ENCODE measurements around the gene TRAPPC12. TPM values are rescaled to one million over a fixed set of nuclear protein-coding genes. Genes with fewer than 3 reads are reported as not detected.

The TRAPPC12 gene
- total RNA-seq, 2 experiments from 2014 or later, result 86.2 to 88.4 TPM

DNA sequence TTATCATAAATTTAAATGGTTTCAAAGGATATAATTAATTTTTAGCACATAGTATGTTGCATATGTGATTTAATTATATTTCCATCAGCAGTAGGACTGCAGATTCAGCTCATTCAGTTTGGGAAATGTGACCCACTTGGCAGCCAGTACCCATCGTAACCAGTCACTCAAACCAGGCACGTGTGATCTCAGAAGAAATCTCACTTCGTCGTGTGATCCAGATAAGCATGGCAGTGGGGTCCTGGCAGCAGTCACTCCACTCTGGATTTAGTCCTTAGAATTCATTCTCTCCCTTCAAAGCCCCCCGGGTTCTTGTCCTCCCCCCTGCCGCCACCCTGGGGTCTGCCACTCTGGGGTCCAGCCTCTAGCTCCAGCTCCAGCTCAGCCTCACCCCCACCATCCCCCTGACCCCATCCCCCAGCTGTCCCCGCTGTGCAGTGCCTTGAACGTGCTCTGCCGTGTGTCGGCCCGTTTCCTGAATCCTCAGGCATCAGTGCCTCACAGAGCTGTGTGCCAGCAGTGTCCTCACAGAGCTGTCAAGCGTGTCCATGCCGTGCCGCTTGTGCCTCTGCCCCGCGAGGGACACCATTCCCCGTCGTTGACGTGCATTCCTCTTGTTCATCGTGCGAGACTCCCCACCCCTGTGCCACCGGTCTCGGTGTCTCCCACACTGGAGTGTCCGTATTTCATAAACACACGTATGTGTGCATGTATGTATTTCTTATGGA is 34.8 kb downstream of the TRAPPC12 start:
- DNase-seq (no peak), ATAC-seq (no peak)
- Mint-ChIP-seq H3K27ac (no peak overlapping the region), H3K4me3 (no peak overlapping the region), H3K36me3 (ENCODE audit: low read depth) (peaks cover 7% of the 10 kb centered on the region), H3K27me3 (ENCODE audit: low read depth) (no peaks in the 10 kb centered on the region), H3K4me1 (ENCODE audit: low read depth) (no peaks in the 10 kb centered on the region), H3K9me3 (ENCODE audit: insufficient read depth) (no peaks in the 10 kb centered on the region)
- ChIA-PET CTCF (interaction anchor here (3.0 kb wide), 1 partner anchor 9 kb away, joined by 22 read pairs; no protein-coding TSS in a partner anchor), POLR2A (no interaction called here)

DNA sequence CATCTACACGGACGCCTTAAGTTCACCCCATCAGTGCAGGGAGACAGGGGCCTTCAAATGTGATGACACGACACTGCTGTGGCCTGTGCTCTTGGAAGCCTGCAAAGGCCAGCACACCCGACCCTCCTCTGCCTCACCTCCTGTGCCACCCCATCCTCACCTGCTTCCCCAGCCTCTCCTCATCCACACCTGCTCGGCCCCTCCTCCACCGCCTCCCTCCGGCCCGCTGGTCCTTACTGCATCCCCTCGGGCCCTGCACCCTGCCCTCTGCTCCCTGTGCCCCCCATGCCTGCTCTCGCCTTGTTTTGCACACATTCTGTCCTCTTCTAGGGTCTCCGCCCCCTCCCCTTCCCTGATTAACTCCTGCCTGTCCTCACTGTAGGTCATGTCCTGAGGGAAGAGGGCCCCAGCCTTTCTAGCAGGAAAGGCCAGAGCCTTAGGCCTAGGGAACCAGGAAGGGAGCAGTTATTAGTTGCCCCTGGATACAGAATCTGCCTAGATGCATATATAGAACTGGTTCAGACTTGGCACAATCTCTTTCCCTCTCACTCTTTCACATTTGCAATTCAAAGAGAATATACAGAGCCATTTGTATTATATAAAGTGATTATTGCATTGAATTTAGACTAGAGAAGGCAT is 39.4 kb downstream of the TRAPPC12 start:
- ATAC-seq (no peak), DNase-seq (no peak)
- ChIA-PET POLR2A (no interaction called here), CTCF (no interaction called here)
- no peak overlapping the region for H3K27ac Mint-ChIP-seq
- H3K36me3 Mint-ChIP-seq (ENCODE audit: low read depth), result peaks cover 16% of the 10 kb centered on the region
- H3K4me1 Mint-ChIP-seq (ENCODE audit: low read depth), result no peaks in the 10 kb centered on the region
- no peaks in the 10 kb centered on the region for H3K27me3 Mint-ChIP-seq (ENCODE audit: low read depth)
- H3K9me3 Mint-ChIP-seq (ENCODE audit: insufficient read depth), result no peaks in the 10 kb centered on the region
- no peak overlapping the region for H3K4me3 Mint-ChIP-seq

DNA sequence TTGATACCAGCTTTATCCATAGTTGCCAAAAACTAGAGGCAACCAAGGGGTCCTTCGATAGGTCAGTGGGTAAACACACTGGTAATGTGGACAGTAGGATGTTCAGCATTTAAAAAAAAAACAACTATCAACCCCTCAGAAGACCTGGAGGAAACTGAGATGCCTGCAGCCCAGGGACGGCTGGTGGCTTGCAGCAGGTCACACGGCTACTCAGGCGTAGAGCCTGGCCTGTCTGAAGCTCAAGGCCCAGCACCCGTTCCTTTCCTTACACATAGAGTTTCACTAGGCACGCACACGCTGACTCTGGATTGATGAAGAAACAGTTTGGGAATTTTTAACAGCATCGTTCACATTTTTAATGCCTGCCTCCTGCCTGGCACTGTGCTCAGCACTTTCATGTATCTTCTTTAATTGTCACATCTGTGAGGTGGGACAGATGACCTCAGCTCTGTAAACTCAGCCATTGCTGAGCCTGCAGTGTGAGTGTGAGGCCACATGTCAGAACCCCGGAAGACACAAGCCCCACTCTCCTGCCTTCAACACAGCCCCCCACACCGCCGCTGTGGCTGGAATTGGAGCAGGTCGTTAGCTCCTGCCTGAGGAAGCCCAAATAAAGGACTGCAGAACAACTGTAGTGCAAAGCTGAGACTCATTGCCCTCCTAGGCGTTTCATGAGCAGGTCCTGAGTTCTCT is 40.7 kb downstream of the TRAPPC12 start:
- Mint-ChIP-seq H3K9me3 (ENCODE audit: insufficient read depth) (no peaks in the 10 kb centered on the region), H3K4me3 (no peak overlapping the region), H3K4me1 (ENCODE audit: low read depth) (no peaks in the 10 kb centered on the region), H3K27ac (no peak overlapping the region), H3K36me3 (ENCODE audit: low read depth) (peaks cover 21% of the 10 kb centered on the region), H3K27me3 (ENCODE audit: low read depth) (no peaks in the 10 kb centered on the region)
- DNase-seq (no peak), ATAC-seq (no peak)
- CTCF ChIA-PET, result no interaction called here
- POLR2A ChIA-PET, result no interaction called here

DNA sequence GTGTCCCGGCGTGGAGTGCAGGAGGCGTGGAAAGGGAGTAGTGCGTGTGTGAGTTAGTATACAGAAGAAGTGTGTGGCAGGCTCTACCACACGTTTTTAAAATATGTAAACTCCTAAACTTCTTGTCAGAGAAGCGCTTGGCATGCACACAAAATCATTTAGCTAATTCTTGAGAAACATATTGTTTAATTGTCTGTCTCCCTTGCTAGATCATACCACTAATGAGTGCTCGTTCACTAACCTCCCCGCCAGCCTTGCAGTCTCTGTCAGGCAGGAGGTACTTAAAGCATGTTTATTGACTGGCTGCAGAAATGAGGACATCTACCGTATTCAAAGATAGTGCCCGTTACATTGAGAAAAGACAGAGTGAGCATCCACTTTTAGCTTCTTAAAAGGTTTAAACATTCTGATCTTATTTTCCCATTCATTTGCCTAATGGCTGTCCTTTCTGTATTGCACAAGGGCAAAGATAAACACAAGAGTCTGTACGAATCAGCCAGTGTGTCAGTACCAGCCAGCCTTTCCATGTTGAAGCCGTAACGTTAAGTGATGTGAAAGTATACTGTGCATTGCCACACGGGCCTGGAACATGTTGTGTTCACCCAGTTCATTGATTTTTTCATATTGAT is 41.4 kb downstream of the TRAPPC12 start:
- ChIA-PET POLR2A (no interaction called here), CTCF (no interaction called here)
- Mint-ChIP-seq H3K4me3 (no peak overlapping the region), H3K4me1 (ENCODE audit: low read depth) (no peaks in the 10 kb centered on the region), H3K27me3 (ENCODE audit: low read depth) (no peaks in the 10 kb centered on the region), H3K9me3 (ENCODE audit: insufficient read depth) (no peaks in the 10 kb centered on the region), H3K27ac (no peak overlapping the region), H3K36me3 (ENCODE audit: low read depth) (peaks cover 19% of the 10 kb centered on the region)
- DNase-seq, result no peak
- ATAC-seq, result no peak

DNA sequence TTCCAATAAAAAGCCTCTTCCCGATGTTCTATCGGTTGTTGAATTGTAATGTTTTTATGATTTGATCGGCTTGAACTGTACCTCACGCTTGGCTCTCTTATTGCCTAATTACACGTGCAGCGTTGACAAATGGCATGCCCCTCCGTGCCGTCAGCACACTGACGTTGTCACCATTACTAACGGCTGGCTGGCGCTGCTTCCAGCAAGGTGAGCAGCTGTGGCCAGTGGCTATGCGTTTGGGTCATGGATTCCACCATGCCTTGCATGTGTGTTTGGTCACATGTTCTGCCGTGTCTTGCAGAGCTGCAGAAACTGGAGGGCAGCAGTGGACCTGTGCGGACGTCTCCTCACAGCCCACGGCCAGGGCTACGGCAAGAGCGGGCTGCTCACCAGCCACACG is 42.1 kb downstream of the TRAPPC12 start:
- no peak overlapping the region for H3K4me3 Mint-ChIP-seq
- ChIA-PET POLR2A (no interaction called here), CTCF (no interaction called here)
- ATAC-seq (no peak), DNase-seq (no peak)
- no peaks in the 10 kb centered on the region for H3K9me3 Mint-ChIP-seq (ENCODE audit: insufficient read depth)
- no peaks in the 10 kb centered on the region for H3K4me1 Mint-ChIP-seq (ENCODE audit: low read depth)
- H3K27me3 Mint-ChIP-seq (ENCODE audit: low read depth), result no peaks in the 10 kb centered on the region
- peaks cover 17% of the 10 kb centered on the region for H3K36me3 Mint-ChIP-seq (ENCODE audit: low read depth)
- H3K27ac Mint-ChIP-seq, result no peak overlapping the region

DNA sequence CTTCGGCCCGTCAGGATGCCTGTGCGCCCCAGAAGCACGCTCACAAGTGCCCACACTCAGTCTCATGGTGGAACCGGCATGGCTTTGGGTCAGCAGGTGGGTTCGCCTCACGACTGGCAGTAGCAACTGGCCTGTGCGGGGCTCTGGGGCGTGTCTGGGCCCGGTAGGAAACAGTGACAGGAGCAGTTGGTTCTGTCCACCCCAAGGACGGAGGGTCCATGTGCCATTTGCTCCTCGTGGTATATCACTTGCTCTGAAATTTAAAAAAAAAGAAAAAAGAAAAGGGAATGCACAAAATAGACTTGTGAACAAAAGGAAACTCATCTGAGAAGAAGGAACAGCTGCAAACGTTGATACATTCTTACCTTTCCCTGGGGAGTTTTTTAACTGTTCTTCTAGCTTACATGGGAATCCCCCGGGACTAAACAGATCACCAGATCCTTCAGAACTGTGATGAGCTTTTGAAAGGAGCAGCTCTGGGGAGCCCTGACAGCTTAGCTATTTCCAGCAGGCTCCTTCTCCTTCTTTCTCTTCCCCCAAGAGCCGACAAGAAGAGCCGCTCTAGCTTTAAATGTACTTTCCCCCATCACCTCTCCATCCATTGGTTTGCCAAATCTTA is 42.8 kb downstream of the TRAPPC12 start:
- H3K36me3 Mint-ChIP-seq (ENCODE audit: low read depth), result peaks cover 17% of the 10 kb centered on the region
- H3K9me3 Mint-ChIP-seq (ENCODE audit: insufficient read depth), result no peaks in the 10 kb centered on the region
- no peaks in the 10 kb centered on the region for H3K27me3 Mint-ChIP-seq (ENCODE audit: low read depth)
- no peaks in the 10 kb centered on the region for H3K4me1 Mint-ChIP-seq (ENCODE audit: low read depth)
- H3K4me3 Mint-ChIP-seq, result no peak overlapping the region
- CTCF ChIA-PET, result interaction anchor here (1.2 to 3.4 kb wide), 7 partner anchors 9 to 230 kb away, joined by 3 to 27 read pairs (median 21); partner anchors contain the start of genes EIPR1 and TRAPPC12
- POLR2A ChIA-PET, result no interaction called here
- DNase-seq (no peak), ATAC-seq (no peak)
- H3K27ac Mint-ChIP-seq, result peak overlapping the region; percentile 8

DNA sequence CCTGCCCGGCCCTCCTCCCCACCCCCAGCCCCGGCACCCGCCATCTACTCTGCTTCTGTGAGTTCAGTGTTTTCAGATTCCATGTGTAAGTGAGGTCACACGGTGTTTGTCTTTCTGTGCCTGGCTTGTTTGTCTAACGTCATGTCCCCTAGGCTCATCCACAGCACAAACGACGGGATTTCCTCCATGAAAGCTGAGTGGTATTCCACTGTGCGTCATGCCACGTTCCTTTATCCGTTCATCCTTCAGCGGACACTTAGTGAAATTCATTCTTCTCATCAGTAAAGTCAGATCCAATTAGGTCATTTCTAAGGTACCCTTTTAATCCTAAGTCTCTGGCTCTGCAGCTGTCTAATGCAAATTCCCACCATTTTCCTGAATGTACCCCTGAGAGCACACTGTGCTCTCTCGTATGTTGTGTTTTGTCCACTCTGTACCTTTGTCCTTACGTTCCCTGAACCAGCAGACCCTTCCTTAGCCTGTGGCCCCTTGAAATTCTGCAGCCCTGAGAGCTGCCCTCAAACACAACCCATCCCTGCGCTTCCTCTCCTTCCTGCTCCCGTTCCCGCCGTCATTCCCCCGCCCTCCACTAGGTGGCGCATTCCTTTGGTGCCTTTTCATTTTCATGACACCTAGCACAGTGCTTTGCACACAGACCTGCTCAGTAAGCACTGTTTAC is 44.1 kb downstream of the TRAPPC12 start:
- ChIA-PET CTCF (interaction anchor here (0.7 to 3.4 kb wide), 19 partner anchors 10 to 228 kb away, joined by 3 to 27 read pairs (median 5); no protein-coding TSS in a partner anchor), POLR2A (no interaction called here)
- Mint-ChIP-seq H3K4me1 (ENCODE audit: low read depth) (no peaks in the 10 kb centered on the region), H3K27ac (no peak overlapping the region), H3K36me3 (ENCODE audit: low read depth) (peaks cover 17% of the 10 kb centered on the region), H3K27me3 (ENCODE audit: low read depth) (no peaks in the 10 kb centered on the region), H3K9me3 (ENCODE audit: insufficient read depth) (no peaks in the 10 kb centered on the region), H3K4me3 (no peak overlapping the region)
- ATAC-seq (peak; percentile 72), DNase-seq (peak; percentile 77)

DNA sequence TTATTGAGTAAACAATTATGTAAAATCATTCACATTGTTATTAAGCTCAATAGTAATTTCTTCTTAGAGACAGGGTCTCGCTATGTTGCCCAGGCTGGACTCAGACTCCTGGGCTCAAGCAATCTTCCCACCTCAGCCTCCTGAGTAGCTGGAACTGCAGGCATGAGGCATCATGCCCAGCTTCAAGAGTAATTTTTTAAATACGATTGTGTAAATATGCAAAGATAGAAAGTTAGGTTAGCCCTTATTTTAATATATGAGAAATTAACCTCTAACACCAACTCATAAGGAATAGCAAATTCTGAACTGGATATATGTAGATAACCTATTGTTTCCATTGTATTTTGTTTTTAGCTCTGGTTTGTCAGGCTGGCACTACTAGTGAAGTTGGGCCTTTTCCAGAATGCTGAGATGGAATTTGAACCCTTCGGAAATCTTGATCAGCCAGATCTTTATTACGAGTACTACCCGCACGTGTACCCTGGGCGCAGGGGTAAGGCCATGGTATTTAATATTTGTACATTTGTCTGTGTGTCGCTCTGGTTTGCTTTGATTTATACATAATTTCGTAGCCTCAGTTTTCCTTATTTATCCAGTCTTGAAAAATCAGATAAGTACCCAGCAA is 44.8 kb downstream of the TRAPPC12 start:
- ATAC-seq (no peak), DNase-seq (no peak)
- CTCF ChIA-PET, result interaction anchor here (0.7 to 3.4 kb wide), 16 partner anchors 10 to 228 kb away, joined by 3 to 27 read pairs (median 8); no protein-coding TSS in a partner anchor
- no peak overlapping the region for H3K27ac Mint-ChIP-seq
- peaks cover 23% of the 10 kb centered on the region for H3K36me3 Mint-ChIP-seq (ENCODE audit: low read depth)
- no peak overlapping the region for H3K4me3 Mint-ChIP-seq
- H3K9me3 Mint-ChIP-seq (ENCODE audit: insufficient read depth), result no peaks in the 10 kb centered on the region
- H3K4me1 Mint-ChIP-seq (ENCODE audit: low read depth), result peaks cover 3% of the 10 kb centered on the region
- no peaks in the 10 kb centered on the region for H3K27me3 Mint-ChIP-seq (ENCODE audit: low read depth)
- POLR2A ChIA-PET, result no interaction called here

DNA sequence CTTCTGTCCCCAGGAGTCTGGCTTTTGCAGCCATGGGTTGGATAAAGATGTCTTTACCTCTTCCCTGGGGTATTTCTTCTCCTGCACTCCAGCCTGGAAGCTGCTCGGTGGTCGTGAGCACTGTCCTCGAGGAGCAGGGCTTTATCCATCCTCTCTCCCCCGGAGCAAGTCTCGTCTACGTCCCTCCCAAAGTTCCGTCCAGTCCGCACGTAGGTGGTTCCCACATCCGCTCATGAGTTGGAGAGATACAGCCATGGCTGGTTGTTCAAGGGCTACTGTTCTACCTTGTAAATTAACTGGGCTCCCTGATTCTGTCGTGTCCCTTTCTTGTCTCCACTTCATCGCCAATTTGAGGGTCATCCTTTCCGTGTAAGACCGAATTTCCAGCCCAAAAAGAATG is 47.1 kb downstream of the TRAPPC12 start:
- H3K27me3 Mint-ChIP-seq (ENCODE audit: low read depth), result no peaks in the 10 kb centered on the region
- ATAC-seq (no peak), DNase-seq (no peak)
- H3K4me3 Mint-ChIP-seq, result no peak overlapping the region
- CTCF ChIA-PET, result no interaction called here
- peaks cover 3% of the 10 kb centered on the region for H3K4me1 Mint-ChIP-seq (ENCODE audit: low read depth)
- no peak overlapping the region for H3K27ac Mint-ChIP-seq
- H3K9me3 Mint-ChIP-seq (ENCODE audit: insufficient read depth), result no peaks in the 10 kb centered on the region
- peaks cover 31% of the 10 kb centered on the region for H3K36me3 Mint-ChIP-seq (ENCODE audit: low read depth)
- POLR2A ChIA-PET, result no interaction called here

DNA sequence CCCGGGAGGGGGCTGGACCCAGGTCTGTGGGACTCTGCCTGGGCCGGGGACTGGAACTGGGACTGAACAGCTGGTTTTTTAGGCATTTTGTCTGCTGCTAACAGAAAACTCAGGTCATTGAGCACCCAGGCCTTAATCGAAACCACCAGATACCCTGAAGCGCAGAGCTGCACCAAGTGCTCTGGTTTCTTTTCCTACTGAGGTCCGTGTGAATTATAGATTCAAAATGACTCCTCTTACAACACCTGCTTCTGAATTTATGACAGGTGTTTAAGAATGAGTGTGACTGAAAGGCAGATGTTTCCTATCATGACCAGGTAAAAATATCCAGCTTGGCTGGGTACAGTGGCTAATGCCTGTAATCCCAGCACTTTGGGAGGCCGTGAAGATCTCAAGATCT is 47.8 kb downstream of the TRAPPC12 start:
- ATAC-seq (no peak), DNase-seq (no peak)
- POLR2A ChIA-PET, result no interaction called here
- Mint-ChIP-seq H3K4me1 (ENCODE audit: low read depth) (peaks cover 3% of the 10 kb centered on the region), H3K36me3 (ENCODE audit: low read depth) (peaks cover 27% of the 10 kb centered on the region), H3K4me3 (no peak overlapping the region), H3K27ac (no peak overlapping the region), H3K27me3 (ENCODE audit: low read depth) (no peaks in the 10 kb centered on the region), H3K9me3 (ENCODE audit: insufficient read depth) (no peaks in the 10 kb centered on the region)
- CTCF ChIA-PET, result no interaction called here

DNA sequence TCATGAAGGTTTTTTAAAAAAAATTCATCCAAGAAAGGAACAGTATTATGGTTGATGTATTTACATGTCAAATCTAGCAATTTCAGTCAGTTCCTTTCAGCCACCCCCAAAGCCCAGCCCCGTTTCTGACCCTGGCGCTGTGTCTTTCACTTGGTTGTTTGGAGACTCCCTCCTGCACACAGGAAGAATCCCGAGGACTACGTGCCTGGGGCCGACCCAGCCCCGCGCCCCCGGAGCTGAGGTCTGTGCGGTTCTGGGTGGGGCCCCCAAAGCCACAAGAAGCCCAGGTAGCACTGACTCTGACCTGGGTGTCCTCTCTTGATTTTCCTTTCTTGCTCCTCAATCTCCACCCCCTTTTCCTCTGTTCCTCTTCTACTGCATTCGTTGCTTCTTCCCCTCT is 49.1 kb downstream of the TRAPPC12 start:
- no peak overlapping the region for H3K4me3 Mint-ChIP-seq
- H3K9me3 Mint-ChIP-seq (ENCODE audit: insufficient read depth), result no peaks in the 10 kb centered on the region
- peaks cover 25% of the 10 kb centered on the region for H3K36me3 Mint-ChIP-seq (ENCODE audit: low read depth)
- peaks cover 3% of the 10 kb centered on the region for H3K4me1 Mint-ChIP-seq (ENCODE audit: low read depth)
- H3K27me3 Mint-ChIP-seq (ENCODE audit: low read depth), result no peaks in the 10 kb centered on the region
- no peak for ATAC-seq
- CTCF ChIA-PET, result no interaction called here
- H3K27ac Mint-ChIP-seq, result peak overlapping the region; percentile 56
- POLR2A ChIA-PET, result no interaction called here
- DNase-seq, result no peak

Measured in activated CD8-positive, alpha-beta T cell treated with anti-CD3 and anti-CD28 coated beads, Interleukin-2, amount 10 ng/mL, durations not matched to agents 7 days and 5 days (primary cell).